RWPE1 (cell line): ENCODE results near the gene RNF41.
"Not testable (repeated sequence)": the region's sequence is repeated elsewhere in the genome, so short reads cannot be mapped to it uniquely, and the experiment has no call there.

Source experiments
- CTCF ChIA-PET: fragments of 350-600 bp; sonication (Branson Sonifier 250); formaldehyde crosslinking; extraction: SDS; loops from one replicate; lab custom pipeline; 2021; lab: Yijun Ruan, JAX
- POLR2A ChIA-PET: fragments of 400-600 bp; formaldehyde crosslinking; extraction: SDS; loops from one replicate; lab custom pipeline; 2020; ENCODE audit warnings: antibody characterized with exemption; ENCODE audit not compliant: low non-redundant PET; lab: Yijun Ruan, JAX
- DNase-seq: peaks from one replicate; pipeline ENCODE4 v3.0.0; 2012; ENCODE audit warnings: low spot score
- H3K27ac ChIP-seq: fragments of 450-650 bp; 2 replicates; pipeline ENCODE4 v1.5.1; 2017
- TF ChIP-seq, protein P1 (sequence below): fragments of 450-650 bp; conservative IDR thresholded peaks from 2 replicates; pipeline ENCODE4 v1.5.1; 2017; ENCODE audit warnings: low read depth, mild to moderate bottlenecking

RNF41 gene

GRCh38 chr12:56158926-56159461, 62.7 kb downstream of the RNF41 start:
- POLR2A ChIA-PET = interaction anchor here (0.6 to 1.4 kb wide), 3 partner anchors 9 to 39 kb away, joined by 3 to 5 read pairs (median 3); partner anchors contain the start of gene ESYT1
- CTCF ChIA-PET = interaction anchor here (0.6 to 1.2 kb wide), 2 partner anchors 31 kb away, joined by 4 to 5 read pairs; partner anchors contain the start of gene SMARCC2
- peak; percentile 71 for DNase-seq
- peak overlapping the region; percentile 97 for H3K27ac ChIP-seq
- TF ChIP-seq, protein P1, sequence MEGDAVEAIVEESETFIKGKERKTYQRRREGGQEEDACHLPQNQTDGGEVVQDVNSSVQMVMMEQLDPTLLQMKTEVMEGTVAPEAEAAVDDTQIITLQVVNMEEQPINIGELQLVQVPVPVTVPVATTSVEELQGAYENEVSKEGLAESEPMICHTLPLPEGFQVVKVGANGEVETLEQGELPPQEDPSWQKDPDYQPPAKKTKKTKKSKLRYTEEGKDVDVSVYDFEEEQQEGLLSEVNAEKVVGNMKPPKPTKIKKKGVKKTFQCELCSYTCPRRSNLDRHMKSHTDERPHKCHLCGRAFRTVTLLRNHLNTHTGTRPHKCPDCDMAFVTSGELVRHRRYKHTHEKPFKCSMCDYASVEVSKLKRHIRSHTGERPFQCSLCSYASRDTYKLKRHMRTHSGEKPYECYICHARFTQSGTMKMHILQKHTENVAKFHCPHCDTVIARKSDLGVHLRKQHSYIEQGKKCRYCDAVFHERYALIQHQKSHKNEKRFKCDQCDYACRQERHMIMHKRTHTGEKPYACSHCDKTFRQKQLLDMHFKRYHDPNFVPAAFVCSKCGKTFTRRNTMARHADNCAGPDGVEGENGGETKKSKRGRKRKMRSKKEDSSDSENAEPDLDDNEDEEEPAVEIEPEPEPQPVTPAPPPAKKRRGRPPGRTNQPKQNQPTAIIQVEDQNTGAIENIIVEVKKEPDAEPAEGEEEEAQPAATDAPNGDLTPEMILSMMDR = no peak

- TF ChIP-seq, protein P1 = no peak; the same call in 1 of the 2 replicates
- peak within 1 kb of the TSS; percentile 97 for H3K27ac ChIP-seq
- ChIA-PET CTCF (interaction anchor here (0.5 to 0.6 kb wide), 3 partner anchors 30 to 38 kb away, joined by 3 to 7 read pairs (median 4); no protein-coding TSS in a partner anchor), POLR2A (interaction anchor here (0.6 to 1.4 kb wide), 3 partner anchors 30 to 38 kb away, joined by 3 to 6 read pairs (median 3); partner anchors contain the start of gene ESYT1)
- peak; percentile 98 for DNase-seq
Observed at GRCh38 chr12:56158029-56158925, 63.4 kb downstream of the RNF41 start, which contains the start of gene MYL6. Gene MYL6 (plus strand): TSS chr12:56158359. CDS start chr12:56158402, 43 bp downstream.

- DNase-seq = peak; percentile 81
- POLR2A ChIA-PET = no interaction called here
- TF ChIP-seq, protein P1 = peak; percentile 62
- CTCF ChIA-PET = no interaction called here
- H3K27ac ChIP-seq = peak overlapping the region; percentile 97
Observed at GRCh38 chr12:56157201-56158028, 64.3 kb downstream of the RNF41 start.

GRCh38 chr12:56156464-56157200, 65.1 kb downstream of the RNF41 start:
- CTCF ChIA-PET = interaction anchor here (0.6 to 0.7 kb wide), 3 partner anchors 32 to 166 kb away, joined by 3 to 4 read pairs (median 3); no protein-coding TSS in a partner anchor
- peak overlapping the region; percentile 97 for H3K27ac ChIP-seq
- POLR2A ChIA-PET, DNase-seq: not testable (repeated sequence)

DNA sequence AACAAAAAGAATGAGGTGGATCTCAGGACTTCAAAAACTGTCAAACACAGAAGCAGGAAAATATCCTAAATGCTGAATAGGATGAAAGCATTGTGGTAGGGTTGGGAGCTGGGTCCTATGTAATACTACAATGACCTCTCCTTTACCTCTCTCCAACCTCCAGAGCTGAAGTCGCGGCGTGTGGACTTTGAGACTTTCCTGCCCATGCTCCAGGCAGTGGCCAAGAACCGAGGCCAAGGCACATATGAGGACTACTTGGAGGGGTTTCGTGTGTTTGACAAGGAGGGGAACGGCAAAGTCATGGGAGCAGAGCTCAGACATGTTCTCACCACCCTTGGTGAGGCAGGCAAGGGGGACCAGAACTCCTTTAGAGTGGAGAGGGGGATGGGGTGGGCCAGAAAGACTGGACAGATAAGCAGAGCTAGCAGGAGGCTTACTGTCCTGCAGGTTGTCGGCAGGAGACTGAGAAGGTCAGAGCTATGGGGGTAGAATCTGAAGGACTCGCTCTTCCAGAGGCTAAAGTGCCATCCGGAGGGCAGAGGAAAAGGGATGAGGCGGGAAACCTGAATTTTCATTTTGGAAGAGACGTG, 66.4 kb downstream of the RNF41 start:
- ChIA-PET CTCF (no interaction called here), POLR2A (interaction anchor here (0.5 to 1.2 kb wide), 2 partner anchors 31 to 33 kb away, joined by 3 read pairs; no protein-coding TSS in a partner anchor)
- TF ChIP-seq, protein P1 = no peak
- DNase-seq = no peak
- H3K27ac ChIP-seq = peak overlapping the region; percentile 97

- DNase-seq = no peak
- ChIA-PET CTCF (no interaction called here), POLR2A (interaction anchor here (1.2 kb wide), 1 partner anchor 34 kb away, joined by 3 read pairs; no protein-coding TSS in a partner anchor)
- TF ChIP-seq, protein P1 = no peak
- peak overlapping the region; percentile 97 for H3K27ac ChIP-seq
Observed at GRCh38 chr12:56154818-56155217, 66.9 kb downstream of the RNF41 start.
